ENCODE measurements around the gene MYLK2. TPM values are rescaled to one million over a fixed set of nuclear protein-coding genes. Genes with fewer than 3 reads are reported as not detected.
A peak's percentile ranks its signal among the peaks of the same experiment; 100 is the strongest.

Gene MYLK2
- total and polyA plus RNA-seq, 12 donors, result 0.11 to 1.5 (median 0.27) TPM; not detected in 9

DNA sequence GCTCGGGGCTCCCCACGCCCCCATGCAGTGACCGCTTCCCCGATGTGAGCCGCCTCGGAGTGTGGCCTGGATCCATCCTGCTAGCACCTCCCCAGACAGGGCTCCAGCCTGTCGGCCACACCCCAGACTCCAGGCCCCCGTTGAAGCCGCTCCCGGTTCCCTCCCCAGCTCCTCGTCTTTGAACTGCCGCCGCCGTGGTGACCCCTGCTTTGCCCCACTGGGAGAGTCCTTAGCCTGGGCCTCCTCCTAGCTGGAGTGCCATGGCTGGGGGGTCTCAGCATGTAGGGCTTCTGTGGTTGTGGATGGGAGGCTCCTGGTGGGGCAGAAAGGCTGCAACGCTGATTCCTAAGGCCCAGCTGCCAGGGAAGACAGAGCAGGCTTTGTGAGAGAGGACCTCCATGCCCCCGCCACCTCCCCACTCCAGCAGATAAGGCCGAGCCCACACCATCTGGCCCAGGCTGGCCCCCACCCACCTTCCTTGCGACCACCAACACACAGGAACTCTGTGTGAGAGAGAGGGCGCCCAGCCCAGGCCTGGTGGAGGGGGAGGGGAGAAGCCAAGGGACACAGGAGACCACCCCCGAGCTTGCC is 14.9 kb downstream of the MYLK2 start:
- TF ChIP-seq CTCF (IDR thresholded peaks at IDR 0.05) (no peak), POLR2A (IDR thresholded peaks at IDR 0.05) (no peak)
- Histone ChIP-seq H3K4me1 (replicated peaks in 1 of 2) (peaks cover 8 to 23% of the 10 kb centered on the region in 2 donors), H3K36me3 (replicated peaks in 1 of 2) (no peaks in the 10 kb centered on the region), H3K27ac (peak overlapping the region in 1 of 5 donors; percentile 58), H3K9me3 (replicated peaks in 1 of 3) (no peaks in the 10 kb centered on the region), H3K4me3 (no peak overlapping the region), H3K27me3 (no peaks in the 10 kb centered on the region)
- DNase-seq, result no peak
- WGBS, 4 donors, result 69 to 80% (median 76%) methylated on average over 1 to 20 of the region's 20 CpGs
- intact Hi-C loops (cut with DNase I), result no loop called here

DNA sequence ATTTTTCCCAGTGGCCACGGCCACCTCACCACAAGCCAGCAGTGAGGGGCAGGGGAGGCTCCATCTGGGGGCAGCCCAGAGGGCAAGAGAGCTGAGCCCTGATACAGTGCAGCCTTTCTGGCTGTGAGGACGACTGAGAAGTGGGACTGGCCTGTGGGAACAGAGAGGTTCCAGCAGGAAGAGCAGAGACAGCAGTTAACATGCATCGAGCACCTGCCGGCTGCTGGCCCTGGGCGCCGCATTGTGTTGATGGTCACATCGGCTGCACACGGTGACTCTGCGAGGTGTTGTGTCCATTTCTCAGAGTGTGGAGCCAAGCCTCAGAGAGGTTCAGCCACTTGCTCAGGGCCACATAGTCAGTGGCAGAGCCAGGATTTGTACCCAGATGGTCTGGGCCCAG is 16.4 kb downstream of the MYLK2 start:
- H3K27me3 ChIP-seq, result no peaks in the 10 kb centered on the region
- H3K27ac ChIP-seq, result peak overlapping the region in 1 of 5 donors; percentile 27
- H3K36me3 ChIP-seq (replicated peaks in 1 of 2), result no peaks in the 10 kb centered on the region
- 76 to 93% (median 85%) methylated on average over 6 to 9 of the region's 9 CpGs for WGBS, 4 donors
- no peak for DNase-seq
- intact Hi-C loops (cut with DNase I), result no loop called here
- no peaks in the 10 kb centered on the region for H3K9me3 ChIP-seq (replicated peaks in 1 of 3)
- H3K4me1 ChIP-seq (replicated peaks in 1 of 2), result peaks cover 8 to 23% of the 10 kb centered on the region in 2 donors
- no peak for TF ChIP-seq CTCF (IDR thresholded peaks at IDR 0.05)
- no peak for TF ChIP-seq POLR2A (IDR thresholded peaks at IDR 0.05)
- H3K4me3 ChIP-seq, result no peak overlapping the region

DNA sequence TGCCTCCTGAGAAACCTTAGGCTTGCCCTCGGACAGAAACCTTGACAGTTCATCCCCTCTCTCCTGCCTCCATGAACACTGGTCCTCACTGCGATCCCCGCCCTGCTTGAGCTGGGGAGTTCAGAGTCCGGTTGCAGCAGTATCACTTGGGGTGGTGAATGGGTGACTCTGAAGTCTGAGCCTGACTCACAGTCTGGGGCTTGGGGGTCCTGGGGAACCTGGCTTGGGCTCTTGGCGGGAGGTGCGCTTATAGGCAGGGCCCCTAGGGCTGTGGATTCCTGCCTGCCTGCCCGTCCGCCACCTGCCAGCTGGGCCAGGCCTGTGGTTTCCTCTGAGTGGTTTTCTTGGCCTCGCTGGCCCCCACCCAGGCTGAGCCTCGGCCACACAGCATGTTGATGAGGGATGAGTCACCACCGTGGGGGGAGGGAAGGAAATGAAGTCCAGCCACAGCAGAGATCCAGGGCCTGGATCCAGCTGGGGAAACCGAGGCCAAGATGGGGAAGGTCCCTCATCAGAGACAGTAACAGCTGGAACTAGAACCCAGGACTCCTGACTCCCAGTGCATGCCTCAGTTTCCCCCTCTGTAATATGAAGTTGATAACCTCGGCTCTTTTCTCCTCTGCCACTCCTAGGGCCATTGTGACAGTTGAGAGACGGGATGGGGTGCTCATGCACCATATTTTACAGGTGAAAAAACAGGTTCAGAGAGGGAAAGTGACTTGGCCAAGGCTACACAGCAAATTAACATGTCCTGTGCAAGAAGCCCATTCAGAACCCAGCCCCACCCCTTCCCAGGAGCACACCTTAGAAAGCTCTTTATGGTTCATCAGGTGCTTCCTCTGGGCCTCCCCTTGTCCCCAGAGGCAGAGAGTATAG is 17.1 kb downstream of the MYLK2 start:
- peak; percentile 76 to 91 (median 89) for DNase-seq
- TF ChIP-seq CTCF (IDR thresholded peaks at IDR 0.05), result no peak
- Histone ChIP-seq H3K4me1 (replicated peaks in 1 of 2) (peaks cover 8 to 23% of the 10 kb centered on the region in 2 donors), H3K27ac (peak overlapping the region in 1 of 5 donors; percentile 27), H3K27me3 (no peaks in the 10 kb centered on the region), H3K36me3 (replicated peaks in 1 of 2) (no peaks in the 10 kb centered on the region), H3K4me3 (no peak overlapping the region), H3K9me3 (replicated peaks in 1 of 3) (no peaks in the 10 kb centered on the region)
- 32 to 43% (median 38%) methylated on average over 8 to 14 of the region's 14 CpGs for WGBS, 4 donors
- intact Hi-C loops (cut with DNase I), result no loop called here

DNA sequence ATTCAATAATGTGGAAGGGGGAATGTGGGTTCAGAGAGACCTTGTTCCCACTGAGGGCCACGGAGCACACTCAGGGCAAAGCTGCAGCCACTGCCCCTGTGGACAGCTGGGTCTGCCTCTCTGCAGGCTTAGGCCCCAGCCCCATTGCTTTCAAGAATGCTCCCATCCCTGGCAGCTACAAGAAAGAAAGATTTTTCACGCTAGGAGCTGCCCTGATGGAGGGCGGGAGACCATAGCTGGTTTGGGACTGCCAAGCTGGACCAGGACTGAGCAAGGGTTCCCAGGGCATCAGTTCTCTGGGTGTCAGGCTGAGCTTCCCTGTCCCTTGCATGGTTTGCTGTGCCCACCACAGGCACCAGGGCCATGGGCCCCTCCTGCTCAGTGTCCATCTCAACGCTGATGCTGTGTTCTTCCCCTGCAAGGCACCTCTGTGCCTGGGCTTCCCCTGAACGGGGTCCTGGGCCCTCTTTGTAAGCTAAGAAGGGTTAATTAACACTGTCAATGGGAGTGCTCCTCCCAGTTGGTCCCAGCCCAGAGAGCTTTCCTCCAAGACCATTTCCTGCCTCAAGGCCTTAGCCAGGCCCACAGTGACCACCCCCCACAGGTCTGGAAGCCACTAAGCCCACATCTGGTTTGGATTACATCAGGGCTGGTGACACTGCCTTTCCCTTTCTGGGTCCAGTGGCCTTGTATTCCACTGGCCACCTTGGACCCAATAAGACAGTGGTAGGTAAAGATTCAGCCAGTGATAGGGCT is 17.9 kb downstream of the MYLK2 start:
- H3K4me3 ChIP-seq, result no peak overlapping the region
- H3K4me1 ChIP-seq (replicated peaks in 1 of 2), result peaks cover 8 to 23% of the 10 kb centered on the region in 2 donors
- H3K27ac ChIP-seq, result peak overlapping the region in 1 of 5 donors; percentile 8
- intact Hi-C loops (cut with DNase I), result no loop called here
- no peak for DNase-seq
- H3K9me3 ChIP-seq (replicated peaks in 1 of 3), result no peaks in the 10 kb centered on the region
- H3K36me3 ChIP-seq (replicated peaks in 1 of 2), result no peaks in the 10 kb centered on the region
- 71 to 84% (median 79%) methylated on average over 2 to 5 of the region's 5 CpGs for WGBS, 4 donors
- no peak for TF ChIP-seq CTCF (IDR thresholded peaks at IDR 0.05)
- no peak for TF ChIP-seq POLR2A (IDR thresholded peaks at IDR 0.05)
- H3K27me3 ChIP-seq, result no peaks in the 10 kb centered on the region

Measured in adrenal gland (tissue), 12 donors.